ENCODE data around the gene STIM1. TPM values are rescaled to one million over a fixed set of nuclear protein-coding genes. Genes with fewer than 3 reads are reported as not detected.

STIM1 gene
- total RNA-seq, 6 experiments from 2014 or later = 36.4 to 48.0 (median 40.5) TPM

DNA sequence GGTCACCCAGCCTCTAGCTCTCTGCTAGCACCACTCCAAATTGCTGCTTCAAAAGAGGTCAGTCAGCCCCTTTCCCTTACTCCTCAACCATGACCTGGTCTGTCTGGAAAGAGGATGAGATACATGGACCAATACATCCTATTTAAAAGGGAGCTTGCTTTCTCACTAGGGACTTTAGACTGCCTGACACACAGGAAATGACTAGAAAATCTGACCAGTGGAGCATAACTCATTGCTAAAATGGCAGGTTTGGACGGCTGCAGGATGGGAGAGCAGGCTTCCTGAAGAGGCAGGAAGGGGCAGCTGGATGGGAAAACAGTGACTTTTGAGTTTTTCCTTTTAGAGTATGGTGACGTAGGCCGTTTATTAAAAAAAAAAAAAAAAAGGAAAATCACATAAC is 25.3 kb downstream of the STIM1 start:
- TF ChIP-seq, protein P1, sequence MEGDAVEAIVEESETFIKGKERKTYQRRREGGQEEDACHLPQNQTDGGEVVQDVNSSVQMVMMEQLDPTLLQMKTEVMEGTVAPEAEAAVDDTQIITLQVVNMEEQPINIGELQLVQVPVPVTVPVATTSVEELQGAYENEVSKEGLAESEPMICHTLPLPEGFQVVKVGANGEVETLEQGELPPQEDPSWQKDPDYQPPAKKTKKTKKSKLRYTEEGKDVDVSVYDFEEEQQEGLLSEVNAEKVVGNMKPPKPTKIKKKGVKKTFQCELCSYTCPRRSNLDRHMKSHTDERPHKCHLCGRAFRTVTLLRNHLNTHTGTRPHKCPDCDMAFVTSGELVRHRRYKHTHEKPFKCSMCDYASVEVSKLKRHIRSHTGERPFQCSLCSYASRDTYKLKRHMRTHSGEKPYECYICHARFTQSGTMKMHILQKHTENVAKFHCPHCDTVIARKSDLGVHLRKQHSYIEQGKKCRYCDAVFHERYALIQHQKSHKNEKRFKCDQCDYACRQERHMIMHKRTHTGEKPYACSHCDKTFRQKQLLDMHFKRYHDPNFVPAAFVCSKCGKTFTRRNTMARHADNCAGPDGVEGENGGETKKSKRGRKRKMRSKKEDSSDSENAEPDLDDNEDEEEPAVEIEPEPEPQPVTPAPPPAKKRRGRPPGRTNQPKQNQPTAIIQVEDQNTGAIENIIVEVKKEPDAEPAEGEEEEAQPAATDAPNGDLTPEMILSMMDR (IDR thresholded peaks at IDR 0.05) = no peak
- no peak for TF ChIP-seq POLR2A (IDR thresholded peaks at IDR 0.05)
- Histone ChIP-seq H3K27ac (peak overlapping the region; percentile 69 to 85 (median 75)), H3K36me3 (no peaks in the 10 kb centered on the region), H3K27me3 (no peaks in the 10 kb centered on the region), H3K4me3 (no peak overlapping the region), H3K4me1 (peaks cover 0 to 58% (median 26%) of the 10 kb centered on the region in 4 donors), H3K9me3 (no peaks in the 10 kb centered on the region)
- DNase-seq = no peak
- 43% methylated on average over 3 of the region's 3 CpGs for WGBS (ENCODE audit: insufficient coverage, low coverage, low lambda C conversion rate, missing lambda C conversion rate)
- peak in 2 of 4 donors; percentile 15 to 59 for ATAC-seq
- intact Hi-C loops (cut with DNase I) = no loop called here

DNA sequence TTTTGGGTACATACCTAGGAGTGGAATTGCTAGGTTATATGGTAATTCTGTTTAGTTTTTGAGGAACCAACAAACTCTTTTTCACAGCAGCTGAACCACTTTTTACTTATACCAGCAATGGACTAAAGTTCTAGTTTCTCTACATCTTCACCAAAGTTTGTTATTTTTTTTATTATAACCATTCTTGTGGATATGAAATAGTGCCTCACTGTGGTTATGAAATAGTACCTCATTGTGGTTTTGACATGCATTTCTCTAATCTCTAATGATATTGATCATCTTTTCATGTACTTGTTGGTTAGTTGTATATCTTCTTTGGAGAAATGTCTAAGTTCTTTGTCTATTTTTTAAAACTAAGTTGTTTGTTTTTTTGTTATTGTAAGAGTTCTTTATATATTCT is 27.2 kb downstream of the STIM1 start:
- Histone ChIP-seq H3K4me1 (peaks cover 0 to 44% (median 21%) of the 10 kb centered on the region in 4 donors), H3K27ac (no peak overlapping the region), H3K27me3 (no peaks in the 10 kb centered on the region), H3K4me3 (no peak overlapping the region), H3K9me3 (no peaks in the 10 kb centered on the region), H3K36me3 (no peaks in the 10 kb centered on the region)
- no peak for ATAC-seq
- no peak for DNase-seq
- intact Hi-C loops (cut with DNase I) = no loop called here
- TF ChIP-seq, protein P1 (IDR thresholded peaks at IDR 0.05) = no peak
- TF ChIP-seq POLR2A (IDR thresholded peaks at IDR 0.05) = no peak

DNA sequence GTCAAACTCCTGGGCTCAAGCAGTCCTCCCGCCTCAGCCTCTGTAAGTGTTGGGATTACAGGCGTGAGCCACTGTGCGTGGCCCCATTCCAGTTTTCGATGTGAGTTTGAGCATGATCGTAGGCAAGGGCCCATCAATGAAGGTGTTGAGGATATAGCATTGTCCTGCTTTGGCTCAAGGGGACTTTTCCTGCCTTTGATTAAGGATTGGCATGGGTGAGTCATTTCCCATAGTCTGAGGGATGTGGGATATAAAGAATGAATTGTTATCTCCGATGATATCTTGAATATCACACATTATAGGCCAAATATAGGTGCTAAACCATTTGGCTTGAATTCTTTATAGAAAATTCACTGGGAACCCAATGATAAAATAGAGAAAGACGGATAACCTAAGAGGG is 30.4 kb downstream of the STIM1 start:
- no peaks in the 10 kb centered on the region for H3K27me3 ChIP-seq
- no peak overlapping the region for H3K4me3 ChIP-seq
- no peaks in the 10 kb centered on the region for H3K9me3 ChIP-seq
- no peaks in the 10 kb centered on the region for H3K36me3 ChIP-seq
- H3K27ac ChIP-seq = no peak overlapping the region
- intact Hi-C loops (cut with DNase I) = no loop called here
- 82% methylated on average over 7 of the region's 7 CpGs for WGBS (ENCODE audit: insufficient coverage, low coverage, low lambda C conversion rate, missing lambda C conversion rate)
- no peak for TF ChIP-seq POLR2A (IDR thresholded peaks at IDR 0.05)
- TF ChIP-seq, protein P1 (IDR thresholded peaks at IDR 0.05) = no peak
- DNase-seq (no peak), ATAC-seq (no peak)
- peaks cover 0 to 29% (median 11%) of the 10 kb centered on the region in 4 donors for H3K4me1 ChIP-seq

DNA sequence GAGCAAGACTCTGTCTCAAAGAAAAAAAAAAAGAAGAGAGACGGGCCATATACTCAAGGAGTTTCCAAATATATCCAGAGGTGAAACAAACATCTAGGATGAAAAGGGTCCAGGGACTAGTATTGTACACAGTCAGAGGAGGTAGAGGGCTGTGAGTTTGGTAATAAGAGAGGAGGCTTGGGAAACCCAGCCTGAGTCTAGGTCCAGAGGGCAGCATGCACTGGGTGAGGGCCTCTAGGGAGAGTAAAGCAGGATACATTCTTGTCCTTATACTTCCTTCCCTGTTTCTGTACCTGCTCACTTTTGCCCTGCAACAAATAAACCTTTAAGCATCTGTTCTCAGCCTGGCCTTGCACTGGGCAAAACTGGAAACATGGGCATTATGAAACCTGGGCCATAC is 31.5 kb downstream of the STIM1 start:
- TF ChIP-seq, protein P1 (IDR thresholded peaks at IDR 0.05) = no peak
- TF ChIP-seq POLR2A (IDR thresholded peaks at IDR 0.05) = no peak
- no peak for DNase-seq
- Histone ChIP-seq H3K27ac (no peak overlapping the region), H3K4me1 (peaks cover 0 to 22% (median 7%) of the 10 kb centered on the region in 4 donors), H3K4me3 (no peak overlapping the region), H3K27me3 (no peaks in the 10 kb centered on the region), H3K9me3 (no peaks in the 10 kb centered on the region), H3K36me3 (no peaks in the 10 kb centered on the region)
- 60% methylated on average over 1 of the region's 1 CpG for WGBS (ENCODE audit: insufficient coverage, low coverage, low lambda C conversion rate, missing lambda C conversion rate)
- intact Hi-C loops (cut with DNase I) = no loop called here
- ATAC-seq = peak; percentile 82 to 88 (median 84)

DNA sequence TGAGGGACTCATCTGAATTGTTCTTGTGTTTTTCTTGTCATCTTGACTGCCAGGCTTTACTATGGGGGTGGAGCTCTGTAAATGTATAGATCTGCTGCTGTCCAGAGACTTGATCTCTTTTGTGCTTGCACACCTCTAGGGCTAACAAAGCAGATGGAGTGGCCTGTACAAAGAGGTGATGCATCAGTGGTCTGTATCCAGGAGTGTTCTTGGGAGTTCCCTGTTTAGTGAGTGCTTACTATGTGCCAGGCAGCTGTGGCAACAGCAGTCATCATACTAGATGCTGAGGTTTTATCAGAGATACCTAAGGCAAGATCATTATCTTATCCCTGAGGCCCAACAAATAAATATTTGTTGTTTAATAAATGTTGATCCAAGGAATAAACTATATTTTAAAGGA is 33.4 kb downstream of the STIM1 start:
- ATAC-seq = no peak

More for the DNA sequence above, 33.4 kb downstream of the STIM1 start:
- no peak overlapping the region for H3K4me3 ChIP-seq
- DNase-seq = no peak
- intact Hi-C loops (cut with DNase I) = no loop called here
- H3K4me1 ChIP-seq = peaks cover 0 to 34% (median 13%) of the 10 kb centered on the region in 4 donors
- no peaks in the 10 kb centered on the region for H3K9me3 ChIP-seq
- TF ChIP-seq POLR2A (IDR thresholded peaks at IDR 0.05) = no peak
- TF ChIP-seq, protein P1 (IDR thresholded peaks at IDR 0.05) = no peak
- H3K36me3 ChIP-seq = no peaks in the 10 kb centered on the region
- no peaks in the 10 kb centered on the region for H3K27me3 ChIP-seq
- no peak overlapping the region for H3K27ac ChIP-seq

Data from right lobe of liver (tissue), 6 donors.